Stimulated activated CD8-positive, alpha-beta memory T cell treated with anti-CD3 and anti-CD28 coated beads, Interleukin-12 subunit alpha, Interleukin-12 subunit beta, amount 100 ng/mL, for 24 hours (primary cell): ENCODE results near the gene DHX58.

Experiments used
- DNase-seq: peaks from one replicate; pipeline ENCODE4 v3.0.0-alpha.2; 2020; ENCODE audit errors: extremely low read depth

DHX58 gene

GRCh38 chr17:42053731-42054500 is 58.6 kb downstream of the DHX58 start:
- DNase-seq, result no peak

- no peak for DNase-seq
These were observed 60.1 kb downstream of the DHX58 start for GRCh38 chr17:42052346-42052877.

- DNase-seq, result no peak
These were observed 60.9 kb downstream of the DHX58 start for GRCh38 chr17:42051645-42052044.
